H1 (cell line): ENCODE results near the gene SCG5. TPM values are rescaled to one million over a fixed set of nuclear protein-coding genes. Genes with fewer than 3 reads are reported as not detected.

ENCODE experiments used
- SUZ12 ChIP-seq: fragments of 200-600 bp; sonication (generic); IDR thresholded peaks from 2 replicates; pipeline ENCODE4 v1.6.1; 2012; ENCODE audit warnings: mild to moderate bottlenecking, inconsistent platforms, low read length, moderate library complexity, mixed read lengths
- polyA plus RNA-seq, 7 experiments: library from polyadenylated mRNA; depleted of rRNA in 3 of 7; stranded (reverse) in 5 of 7; unstranded in 2 of 7; fragments of >200 nt in 5 of 7; fragments of 200-250 nt in 2 of 7; gene quantifications; 1 replicate in 5 of 7; 2 replicates in 1 of 7; 4 replicates in 1 of 7; pipeline versions ENCODE4 v1.2.1 to v1.2.3, GENCODE V29; 2011 to 2013; ENCODE audit warnings: missing spikeins in 2 of 7, mixed read lengths in 2 of 7
- total RNA-seq: library from RNA; stranded (reverse); fragmentation: NEBNext Ultra II Directional; extraction: Animal tissue kit (Norgen Biotek cat#: 25700); gene quantifications from 2 replicates; pipeline ENCODE4 v1.2.1, GENCODE V29; 2021

The SCG5 gene
- total and polyA plus RNA-seq, 2 of the 8 experiments (the other 6 are each of a cell fraction or from before 2014, with no cell fraction given): 18.7 to 19.9 TPM

DNA sequence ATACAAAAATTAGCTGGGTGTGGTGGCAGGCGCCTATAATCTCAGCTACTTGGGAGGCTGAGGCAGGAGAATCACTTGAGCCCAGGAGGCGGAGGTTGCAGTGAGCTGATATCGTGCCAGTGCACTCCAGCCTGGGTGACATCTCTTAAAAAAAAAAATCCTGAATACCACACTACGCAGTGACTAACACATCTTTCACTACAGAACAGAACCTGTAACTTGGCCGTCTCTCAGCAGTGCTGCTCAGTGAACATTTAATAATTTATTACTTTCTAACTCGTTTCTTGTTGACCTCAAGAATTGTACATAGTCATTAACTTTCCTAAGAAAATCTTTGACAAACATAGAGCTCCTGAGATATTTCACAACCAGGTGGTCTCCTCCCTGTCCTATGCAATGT is 80.1 kb downstream of the SCG5 start (continued):
- TF ChIP-seq SUZ12: no peak
- TF ChIP-seq, all 59 proteins: peak for 0
